ENCODE data around the gene AMACR.
A peak's percentile ranks its signal among the peaks of the same experiment; 100 is the strongest.

Gene AMACR

GRCh38 chr5:34007621-34008600, at the start of gene AMACR:
AMACR (minus strand) TSS chr5:34008050; CDS start chr5:34008019, 31 bp downstream.
- peak within 1 kb of the TSS; percentile 94 for H3K4me3 ChIP-seq (ENCODE audit: low read depth, low read length)
- peaks cover 5% of the 10 kb centered on the region for H3K79me2 ChIP-seq (ENCODE audit: control insufficient read depth, insufficient read depth, low read length, unreplicated experiment)
- peak within 1 kb of the TSS; percentile 67 for H3K27ac ChIP-seq (ENCODE audit: low read depth, low read length)
- peaks cover 30% of the 10 kb centered on the region for H3K4me1 ChIP-seq (ENCODE audit: control insufficient read depth, insufficient read depth, low read length, unreplicated experiment)
- H3K36me3 ChIP-seq (ENCODE audit: insufficient read depth, low read length), result peaks cover 6% of the 10 kb centered on the region; the same call in 1 of the 2 replicates
- peak within 1 kb of the TSS; percentile 91 for H2AFZ ChIP-seq (ENCODE audit: low read length, unreplicated experiment)
- H3K27me3 ChIP-seq (ENCODE audit: insufficient read depth, low read length), result no peaks in the 10 kb centered on the region

GRCh38 chr5:34057569-34057968, 49.7 kb upstream of the AMACR start:
- Histone ChIP-seq H3K4me3 (ENCODE audit: low read depth, low read length) (no peak overlapping the region), H3K27ac (ENCODE audit: low read depth, low read length) (no peak overlapping the region)

GRCh38 chr5:34057118-34057517, 49.3 kb upstream of the AMACR start:
- no peaks in the 10 kb centered on the region for H3K36me3 ChIP-seq (ENCODE audit: insufficient read depth, low read length)
- no peaks in the 10 kb centered on the region for H3K27me3 ChIP-seq (ENCODE audit: insufficient read depth, low read length)

More at GRCh38 chr5:34057569-34057968, 49.7 kb upstream of the AMACR start:
- H3K36me3 ChIP-seq (ENCODE audit: insufficient read depth, low read length), result no peaks in the 10 kb centered on the region
- no peak overlapping the region for H2AFZ ChIP-seq (ENCODE audit: low read length, unreplicated experiment)
- peaks cover 4% of the 10 kb centered on the region for H3K4me1 ChIP-seq (ENCODE audit: control insufficient read depth, insufficient read depth, low read length, unreplicated experiment)
- H3K79me2 ChIP-seq (ENCODE audit: control insufficient read depth, insufficient read depth, low read length, unreplicated experiment), result no peaks in the 10 kb centered on the region
- H3K27me3 ChIP-seq (ENCODE audit: insufficient read depth, low read length), result no peaks in the 10 kb centered on the region

GRCh38 chr5:34055667-34056066, 47.8 kb upstream of the AMACR start:
- Histone ChIP-seq H3K4me1 (ENCODE audit: control insufficient read depth, insufficient read depth, low read length, unreplicated experiment) (peaks cover 4% of the 10 kb centered on the region), H3K4me3 (ENCODE audit: low read depth, low read length) (no peak overlapping the region), H3K27ac (ENCODE audit: low read depth, low read length) (no peak overlapping the region)

More at GRCh38 chr5:34057118-34057517, 49.3 kb upstream of the AMACR start:
- no peak overlapping the region for H2AFZ ChIP-seq (ENCODE audit: low read length, unreplicated experiment)
- no peaks in the 10 kb centered on the region for H3K79me2 ChIP-seq (ENCODE audit: control insufficient read depth, insufficient read depth, low read length, unreplicated experiment)
- H3K27ac ChIP-seq (ENCODE audit: low read depth, low read length), result no peak overlapping the region
- no peak overlapping the region for H3K4me3 ChIP-seq (ENCODE audit: low read depth, low read length)
- H3K4me1 ChIP-seq (ENCODE audit: control insufficient read depth, insufficient read depth, low read length, unreplicated experiment), result peaks cover 4% of the 10 kb centered on the region

GRCh38 chr5:34054400-34054729, 46.5 kb upstream of the AMACR start:
- Histone ChIP-seq H3K79me2 (ENCODE audit: control insufficient read depth, insufficient read depth, low read length, unreplicated experiment) (no peaks in the 10 kb centered on the region), H3K27ac (ENCODE audit: low read depth, low read length) (no peak overlapping the region), H3K36me3 (ENCODE audit: insufficient read depth, low read length) (no peaks in the 10 kb centered on the region), H2AFZ (ENCODE audit: low read length, unreplicated experiment) (no peak overlapping the region), H3K4me1 (ENCODE audit: control insufficient read depth, insufficient read depth, low read length, unreplicated experiment) (peaks cover 4% of the 10 kb centered on the region), H3K27me3 (ENCODE audit: insufficient read depth, low read length) (no peaks in the 10 kb centered on the region), H3K4me3 (ENCODE audit: low read depth, low read length) (no peak overlapping the region)

More at GRCh38 chr5:34055667-34056066, 47.8 kb upstream of the AMACR start:
- Histone ChIP-seq H3K79me2 (ENCODE audit: control insufficient read depth, insufficient read depth, low read length, unreplicated experiment) (no peaks in the 10 kb centered on the region), H3K27me3 (ENCODE audit: insufficient read depth, low read length) (no peaks in the 10 kb centered on the region), H3K36me3 (ENCODE audit: insufficient read depth, low read length) (no peaks in the 10 kb centered on the region), H2AFZ (ENCODE audit: low read length, unreplicated experiment) (no peak overlapping the region)

GRCh38 chr5:34053571-34054399, 45.9 kb upstream of the AMACR start:
- H3K4me3 ChIP-seq (ENCODE audit: low read depth, low read length), result no peak overlapping the region
- H3K36me3 ChIP-seq (ENCODE audit: insufficient read depth, low read length), result no peaks in the 10 kb centered on the region
- no peak overlapping the region for H2AFZ ChIP-seq (ENCODE audit: low read length, unreplicated experiment)
- H3K4me1 ChIP-seq (ENCODE audit: control insufficient read depth, insufficient read depth, low read length, unreplicated experiment), result peaks cover 4% of the 10 kb centered on the region
- H3K27ac ChIP-seq (ENCODE audit: low read depth, low read length), result no peak overlapping the region
- no peaks in the 10 kb centered on the region for H3K79me2 ChIP-seq (ENCODE audit: control insufficient read depth, insufficient read depth, low read length, unreplicated experiment)
- no peaks in the 10 kb centered on the region for H3K27me3 ChIP-seq (ENCODE audit: insufficient read depth, low read length)

- H3K27me3 ChIP-seq (ENCODE audit: insufficient read depth, low read length), result no peaks in the 10 kb centered on the region
- peaks cover 4% of the 10 kb centered on the region for H3K4me1 ChIP-seq (ENCODE audit: control insufficient read depth, insufficient read depth, low read length, unreplicated experiment)
- no peak overlapping the region for H3K4me3 ChIP-seq (ENCODE audit: low read depth, low read length)
- no peaks in the 10 kb centered on the region for H3K79me2 ChIP-seq (ENCODE audit: control insufficient read depth, insufficient read depth, low read length, unreplicated experiment)
- H3K27ac ChIP-seq (ENCODE audit: low read depth, low read length), result no peak overlapping the region
- no peak overlapping the region for H2AFZ ChIP-seq (ENCODE audit: low read length, unreplicated experiment)
- no peaks in the 10 kb centered on the region for H3K36me3 ChIP-seq (ENCODE audit: insufficient read depth, low read length)
Observed at GRCh38 chr5:34053133-34053532, 45.3 kb upstream of the AMACR start.

GRCh38 chr5:34051374-34051980, 43.6 kb upstream of the AMACR start:
- Histone ChIP-seq H3K36me3 (ENCODE audit: insufficient read depth, low read length) (no peaks in the 10 kb centered on the region), H3K79me2 (ENCODE audit: control insufficient read depth, insufficient read depth, low read length, unreplicated experiment) (no peaks in the 10 kb centered on the region), H3K4me3 (ENCODE audit: low read depth, low read length) (no peak overlapping the region), H3K4me1 (ENCODE audit: control insufficient read depth, insufficient read depth, low read length, unreplicated experiment) (peaks cover 4% of the 10 kb centered on the region), H2AFZ (ENCODE audit: low read length, unreplicated experiment) (no peak overlapping the region), H3K27ac (ENCODE audit: low read depth, low read length) (no peak overlapping the region), H3K27me3 (ENCODE audit: insufficient read depth, low read length) (no peaks in the 10 kb centered on the region)

GRCh38 chr5:34047774-34048572, 40.1 kb upstream of the AMACR start:
- Histone ChIP-seq H2AFZ (ENCODE audit: low read length, unreplicated experiment) (no peak overlapping the region), H3K27me3 (ENCODE audit: insufficient read depth, low read length) (peaks cover under 1% of the 10 kb centered on the region; the same call in 1 of the 2 replicates), H3K36me3 (ENCODE audit: insufficient read depth, low read length) (no peaks in the 10 kb centered on the region), H3K79me2 (ENCODE audit: control insufficient read depth, insufficient read depth, low read length, unreplicated experiment) (no peaks in the 10 kb centered on the region), H3K27ac (ENCODE audit: low read depth, low read length) (no peak overlapping the region), H3K4me1 (ENCODE audit: control insufficient read depth, insufficient read depth, low read length, unreplicated experiment) (peaks cover 9% of the 10 kb centered on the region), H3K4me3 (ENCODE audit: low read depth, low read length) (no peak overlapping the region)

GRCh38 chr5:34047143-34047542, 39.3 kb upstream of the AMACR start:
- no peaks in the 10 kb centered on the region for H3K79me2 ChIP-seq (ENCODE audit: control insufficient read depth, insufficient read depth, low read length, unreplicated experiment)
- no peak overlapping the region for H2AFZ ChIP-seq (ENCODE audit: low read length, unreplicated experiment)
- H3K36me3 ChIP-seq (ENCODE audit: insufficient read depth, low read length), result no peaks in the 10 kb centered on the region
- H3K27ac ChIP-seq (ENCODE audit: low read depth, low read length), result no peak overlapping the region
- no peak overlapping the region for H3K4me3 ChIP-seq (ENCODE audit: low read depth, low read length)
- peaks cover 9% of the 10 kb centered on the region for H3K4me1 ChIP-seq (ENCODE audit: control insufficient read depth, insufficient read depth, low read length, unreplicated experiment)
- peaks cover 7% of the 10 kb centered on the region; the same call in 1 of the 2 replicates for H3K27me3 ChIP-seq (ENCODE audit: insufficient read depth, low read length)

Measured in ACC112 (cell line).